HG03066 (cell line): Measurements from ENCODE around the gene CAND1.
A peak's percentile ranks its signal among the peaks of the same experiment; 100 is the strongest.

ENCODE experiments used
- ATAC-seq: cut with Tn5 transposase; IDR thresholded peaks from one replicate; pipeline ENCODE4 v1.9.1; 2021; ENCODE audit warnings: low read depth; ENCODE audit not compliant: unreplicated experiment

The CAND1 gene

DNA sequence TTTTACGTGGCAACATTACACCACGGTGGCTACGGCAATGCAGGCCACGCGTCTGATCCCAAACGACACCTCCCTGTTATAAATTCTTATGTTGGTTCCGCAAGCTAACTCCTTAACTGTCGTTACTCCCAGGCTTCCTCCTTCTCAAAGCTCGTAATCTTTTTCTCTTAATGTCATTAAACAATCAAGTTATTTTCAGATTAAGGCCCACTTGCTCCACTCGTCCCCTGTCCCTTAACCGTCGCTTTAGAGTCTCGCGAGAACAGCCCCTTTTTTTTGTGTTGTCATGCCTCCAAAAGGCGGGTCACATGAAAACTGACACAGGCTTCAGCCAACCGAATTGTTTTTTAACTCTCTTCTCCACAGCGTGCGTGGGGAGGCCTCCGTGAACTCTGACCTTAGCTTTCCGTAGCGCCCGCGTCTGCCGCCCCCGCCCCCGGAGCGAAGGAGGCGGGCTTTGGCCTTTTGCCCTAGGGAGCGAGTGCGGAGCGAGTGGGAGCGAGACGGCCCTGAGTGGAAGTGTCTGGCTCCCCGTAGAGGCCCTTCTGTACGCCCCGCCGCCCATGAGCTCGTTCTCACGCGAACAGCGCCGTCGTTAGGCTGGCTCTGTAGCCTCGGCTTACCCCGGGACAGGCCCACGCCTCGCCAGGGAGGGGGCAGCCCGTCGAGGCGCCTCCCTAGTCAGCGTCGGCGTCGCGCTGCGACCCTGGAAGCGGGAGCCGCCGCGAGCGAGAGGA is at the start of gene CAND1:
CAND1 (plus strand) TSS at position 463 of the 737 bp plus-strand sequence. CDS start 360 bp downstream, outside the sequence.
- peak; percentile 75 for ATAC-seq

DNA sequence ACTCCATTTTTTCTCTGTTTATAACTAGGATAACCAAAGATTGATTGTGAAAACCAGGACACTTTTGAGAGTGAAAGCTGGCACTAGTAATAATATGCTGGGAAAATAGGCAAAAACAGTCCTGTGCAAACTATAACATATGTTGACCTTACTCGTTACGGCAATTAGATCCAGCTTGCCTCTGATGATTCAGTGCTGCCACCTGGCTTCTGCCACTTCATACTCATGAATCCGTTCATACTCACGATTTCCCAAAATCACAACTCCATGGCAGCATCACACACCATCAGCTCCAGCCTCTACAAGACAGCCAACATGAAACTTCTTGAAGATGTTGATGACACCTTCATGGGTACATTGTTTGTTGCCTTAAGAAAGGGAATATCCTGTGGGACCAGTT is 49.1 kb upstream of the CAND1 start:
- ATAC-seq: no peak

DNA sequence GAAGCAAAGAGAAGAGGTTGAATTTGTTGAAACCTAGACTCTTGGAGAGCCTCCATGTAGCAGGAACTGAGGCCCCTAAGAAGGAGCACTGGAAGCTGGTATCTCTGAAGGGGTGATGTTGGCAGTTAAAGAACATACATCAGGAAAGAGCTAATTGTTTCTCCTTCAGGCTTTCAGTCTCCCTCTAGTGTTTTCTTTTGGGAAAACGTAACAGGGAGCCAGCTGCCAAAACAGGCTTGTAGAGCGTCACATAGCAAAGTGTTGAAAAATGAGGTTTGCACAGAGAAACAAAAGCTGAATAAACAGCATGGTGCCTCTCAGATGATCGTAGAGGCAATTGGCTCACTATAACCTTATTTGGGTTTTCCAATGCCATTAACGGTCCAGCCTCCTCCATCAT is 46.9 kb upstream of the CAND1 start:
- ATAC-seq: no peak

DNA sequence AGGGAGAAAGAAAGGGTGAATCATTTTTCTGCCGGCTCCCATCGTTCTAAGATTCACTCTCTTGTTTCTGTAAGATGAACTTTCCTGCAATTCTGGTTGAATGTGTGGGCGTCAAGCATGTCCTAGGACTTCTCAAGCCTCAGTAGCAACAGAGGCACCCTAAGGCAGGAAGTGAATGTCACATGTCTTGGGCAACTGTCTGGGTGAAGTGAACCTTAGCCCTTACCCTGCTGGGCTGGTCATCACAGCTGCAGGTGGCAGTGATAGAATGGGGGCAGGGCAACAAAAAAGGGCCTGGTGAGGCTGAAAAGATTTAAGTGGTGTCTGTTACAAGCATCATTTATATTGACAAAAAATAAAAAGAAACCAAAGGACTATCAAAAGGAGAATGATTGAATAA is 45.9 kb upstream of the CAND1 start:
- ATAC-seq: no peak

DNA sequence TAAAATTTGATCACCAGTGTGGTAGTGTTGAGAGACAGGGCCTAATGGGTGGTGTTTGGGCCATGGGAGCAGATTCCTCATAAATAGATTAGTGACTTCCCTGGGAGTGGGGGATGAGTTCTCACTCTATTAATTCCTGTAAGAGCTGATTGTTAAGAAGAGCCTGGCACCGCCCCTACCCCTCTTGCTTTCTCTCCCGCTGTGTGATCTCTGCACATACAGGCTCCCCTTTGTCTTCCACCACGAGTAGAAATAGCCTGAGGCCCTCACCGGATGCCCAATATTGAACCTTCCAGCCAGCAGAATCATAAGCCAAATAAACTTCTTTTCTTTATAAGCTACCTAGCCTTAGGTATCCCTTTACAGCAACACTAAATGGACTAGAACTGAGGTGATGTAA is 31.9 kb upstream of the CAND1 start:
- no peak for ATAC-seq

DNA sequence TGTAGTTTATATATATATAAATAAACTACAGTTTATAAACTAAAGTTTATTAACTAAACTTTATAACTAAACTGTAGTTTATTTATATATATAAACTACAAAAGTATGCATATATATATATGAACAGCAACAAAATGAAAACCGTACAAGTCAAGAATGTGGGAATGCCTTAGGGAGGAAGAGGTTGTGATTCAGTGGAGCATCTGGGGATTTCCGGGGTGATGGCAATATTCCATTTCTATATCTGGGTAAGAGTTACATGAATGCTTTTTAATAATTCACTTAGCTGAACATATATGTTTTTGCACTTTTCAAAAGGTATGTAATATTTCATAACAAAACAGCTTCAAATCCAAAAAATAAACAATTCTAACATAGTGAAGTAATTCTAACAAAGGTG is 30.1 kb upstream of the CAND1 start:
- no peak for ATAC-seq

DNA sequence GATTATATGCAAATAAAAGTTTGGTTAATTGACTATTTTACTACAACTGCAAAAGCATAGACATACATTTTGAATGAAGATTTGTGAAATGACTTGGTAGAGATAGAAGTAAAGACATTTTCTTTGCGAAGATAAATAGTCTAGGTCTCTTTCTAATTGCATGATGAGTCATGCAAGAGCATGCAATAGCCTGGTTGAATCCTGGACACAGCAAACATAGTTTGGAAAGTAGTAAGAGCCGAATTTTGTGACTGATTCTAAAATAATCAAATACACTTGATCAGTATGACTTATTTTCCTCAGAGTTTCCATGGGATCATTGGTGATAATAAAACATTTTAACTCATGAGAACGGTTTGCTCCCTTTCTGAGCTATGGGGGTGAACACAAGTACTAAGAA is 27.7 kb upstream of the CAND1 start:
- no peak for ATAC-seq

DNA sequence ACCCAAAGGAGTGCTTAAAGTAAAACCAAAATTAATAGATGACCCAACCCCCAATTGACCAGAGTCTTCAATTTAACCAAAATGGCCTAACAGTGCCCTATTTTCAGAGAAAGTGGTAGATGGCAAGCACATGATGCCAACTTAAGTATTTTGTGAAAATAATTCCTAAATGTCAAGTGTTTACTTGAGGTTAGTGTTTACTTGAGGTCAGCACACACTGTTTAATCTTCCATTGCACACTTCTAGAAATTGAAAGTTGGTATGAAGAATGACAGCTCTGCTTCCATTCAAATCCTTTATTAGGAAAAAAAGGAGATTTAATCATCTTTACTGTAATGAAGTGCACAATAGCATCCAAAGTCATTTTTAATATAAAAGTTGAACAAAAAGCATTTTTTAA is 25.9 kb upstream of the CAND1 start:
- no peak for ATAC-seq

DNA sequence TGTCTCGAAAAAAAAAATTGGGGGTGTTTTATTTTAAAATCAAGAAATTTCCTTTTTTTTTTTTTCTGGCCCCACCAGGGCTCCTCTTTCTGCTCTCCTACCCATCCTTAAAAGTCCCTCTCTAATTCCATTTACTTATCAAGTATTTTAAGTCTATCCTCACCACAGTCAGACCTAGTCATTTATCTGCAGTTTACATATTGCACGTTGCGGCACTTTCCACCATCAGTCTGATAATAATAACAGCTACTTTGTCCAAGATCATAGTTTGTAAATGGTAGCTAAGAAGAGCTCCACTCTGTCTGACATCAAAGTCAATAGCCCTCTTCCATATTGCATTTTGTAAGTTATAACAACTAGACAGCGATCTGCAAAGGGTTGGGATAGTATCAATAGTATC is 23.6 kb upstream of the CAND1 start:
- ATAC-seq: no peak

DNA sequence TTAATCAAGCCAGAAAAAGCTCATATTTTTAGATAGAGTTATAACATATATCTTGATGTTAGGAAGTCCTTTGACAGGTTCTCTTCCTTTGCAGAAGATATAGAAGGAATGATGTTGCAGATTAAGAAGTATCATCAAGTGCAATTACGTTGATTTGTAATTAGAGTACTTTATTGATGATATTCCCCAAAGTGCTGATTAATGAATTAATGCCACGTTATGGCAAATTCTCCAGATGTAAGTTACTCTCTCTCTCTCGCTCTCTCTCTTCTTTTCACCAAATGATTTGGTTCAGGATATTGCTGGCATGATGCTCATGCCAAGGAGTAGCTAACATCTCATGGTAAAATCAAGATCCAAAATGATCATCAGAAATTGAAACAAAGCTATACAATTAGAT is 18.1 kb upstream of the CAND1 start:
- no peak for ATAC-seq

DNA sequence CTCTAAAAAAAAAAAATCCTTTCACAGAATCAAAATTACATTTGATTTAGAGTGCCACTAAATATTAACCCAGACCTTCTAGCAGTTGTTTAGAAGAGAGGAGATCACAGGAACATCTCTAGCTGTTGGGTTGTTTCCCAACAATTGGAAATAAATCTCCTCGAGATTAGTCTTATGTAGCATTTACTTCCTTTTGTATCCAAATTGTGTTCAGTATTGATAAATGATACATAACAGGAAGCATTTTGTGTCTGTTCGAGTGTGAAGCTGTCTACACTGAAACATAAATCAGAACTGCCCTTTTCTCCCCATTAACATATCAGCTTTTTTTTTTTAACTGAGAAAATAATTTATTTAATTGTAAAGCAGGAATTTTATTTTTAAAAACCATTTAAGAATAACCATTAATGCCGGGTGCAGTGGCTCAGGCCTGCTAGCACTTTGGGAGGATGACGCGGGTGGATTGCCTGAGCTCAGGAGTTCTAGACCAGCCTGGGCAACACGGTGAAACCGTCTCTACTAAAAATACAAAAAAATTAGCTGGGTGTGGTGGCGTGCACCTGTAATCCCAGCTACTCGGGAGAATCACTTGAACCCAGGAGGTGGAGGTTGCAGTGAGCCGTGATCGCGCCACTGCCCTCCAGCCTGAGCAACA is 14.7 kb upstream of the CAND1 start:
- ATAC-seq: no peak

DNA sequence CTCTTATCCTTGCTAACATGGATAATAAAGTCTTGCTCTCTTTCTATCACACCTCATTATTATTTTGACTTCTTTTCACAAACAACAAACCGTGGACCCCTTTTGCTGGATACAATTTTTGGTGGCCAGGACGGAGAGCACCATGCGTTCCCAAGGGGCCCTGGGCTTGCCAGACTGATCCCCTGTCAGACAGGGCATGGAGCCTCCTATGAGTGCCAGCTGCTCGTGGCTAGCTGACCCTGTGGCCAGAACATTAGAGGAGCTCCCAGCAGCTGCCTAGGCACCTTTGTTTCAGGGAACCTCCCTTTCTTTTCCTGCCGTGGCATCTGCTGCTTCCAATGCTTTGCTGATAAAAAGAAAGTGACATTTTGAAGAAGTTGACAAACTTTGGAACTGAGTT is 12.5 kb upstream of the CAND1 start:
- ATAC-seq: no peak

DNA sequence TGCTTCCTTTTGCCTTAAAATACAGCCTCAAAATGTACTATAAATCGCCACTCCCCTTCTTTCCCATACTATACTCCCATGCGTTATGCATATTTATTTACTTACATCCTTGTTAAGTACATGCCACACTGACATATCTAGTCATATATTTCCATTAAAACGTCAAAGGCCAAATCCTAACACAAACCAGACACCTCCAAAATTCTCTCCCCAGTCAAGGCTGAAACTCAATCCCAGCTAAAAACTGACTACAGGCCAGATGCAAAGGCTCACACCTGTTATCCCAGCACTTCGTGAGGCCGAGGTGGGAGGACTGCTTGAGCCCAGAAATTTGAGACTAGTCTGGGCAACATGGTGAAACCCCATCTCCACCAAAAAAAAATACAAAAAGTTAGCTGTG is 5.7 kb upstream of the CAND1 start:
- no peak for ATAC-seq

DNA sequence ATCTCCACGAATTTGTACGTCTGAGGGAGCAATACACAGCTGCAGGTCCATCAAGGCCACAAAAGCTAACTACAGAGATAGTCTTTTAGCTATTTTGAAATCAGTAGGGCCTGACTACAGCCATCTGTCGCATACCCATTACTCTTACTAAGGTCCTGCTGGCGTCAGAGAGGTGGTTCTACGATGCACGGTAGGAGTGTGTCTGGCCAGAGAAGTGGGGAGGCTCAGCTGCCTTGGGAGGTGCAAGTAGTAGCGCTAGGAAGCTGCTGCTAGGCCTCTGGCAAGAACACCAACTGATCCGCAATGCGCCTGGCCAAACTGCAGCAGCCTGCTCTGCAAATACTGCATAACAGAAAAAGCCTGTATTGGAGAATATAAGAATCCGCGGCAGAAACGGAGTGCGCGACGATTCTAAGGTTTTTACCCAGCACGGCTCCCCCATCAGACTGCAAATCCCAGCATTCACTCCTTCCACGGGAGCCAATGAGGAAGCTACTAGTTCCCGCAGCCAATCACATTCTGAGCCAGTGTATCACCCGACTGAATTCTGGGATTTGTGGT is 743 bp upstream of the CAND1 start:
- peak; percentile 73 for ATAC-seq

DNA sequence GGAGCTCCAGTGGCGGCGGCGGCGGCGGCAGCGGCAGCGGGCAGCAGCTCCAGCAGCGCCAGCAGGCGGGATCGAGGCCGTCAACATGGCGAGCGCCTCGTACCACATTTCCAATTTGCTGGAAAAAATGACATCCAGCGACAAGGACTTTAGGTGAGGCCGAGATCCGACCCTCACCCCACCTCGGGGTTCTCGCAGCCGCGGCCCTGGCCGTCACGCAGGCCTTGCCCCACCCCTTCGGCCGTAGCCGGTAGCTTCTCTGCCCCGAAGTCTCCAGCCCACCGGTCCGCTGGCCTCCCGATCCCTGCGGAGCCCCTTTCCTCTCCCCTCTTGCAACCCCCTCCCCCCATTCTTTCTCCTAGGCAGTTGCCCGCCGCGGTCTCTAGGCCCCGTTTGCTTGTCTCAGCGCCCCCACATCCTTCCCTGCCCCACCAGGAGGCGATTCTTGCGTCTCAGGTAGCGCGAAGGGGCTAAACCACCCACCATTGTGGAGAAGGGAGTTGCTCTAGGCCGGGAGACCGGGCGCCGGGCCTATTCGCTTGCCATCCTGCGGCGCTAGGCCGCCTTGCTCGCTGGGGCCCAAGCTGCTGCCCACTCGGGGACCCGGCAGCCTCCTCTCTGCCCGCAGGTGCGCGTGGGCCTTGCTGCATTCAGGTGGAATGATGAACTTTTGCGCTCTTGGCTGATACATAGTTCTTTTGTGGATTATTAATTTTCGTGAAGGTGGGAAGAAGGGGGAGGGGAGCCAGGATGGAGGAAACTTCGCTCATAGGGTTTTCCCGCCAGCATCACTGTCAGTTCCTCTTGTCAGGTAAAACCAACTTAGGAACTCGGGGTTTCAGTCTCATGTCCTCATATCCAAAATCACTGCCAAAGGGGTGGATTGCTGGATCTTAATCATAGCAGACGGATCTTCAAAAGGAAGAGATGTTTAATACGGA is 745 bp downstream of the CAND1 start:
- peak; percentile 5 for ATAC-seq

DNA sequence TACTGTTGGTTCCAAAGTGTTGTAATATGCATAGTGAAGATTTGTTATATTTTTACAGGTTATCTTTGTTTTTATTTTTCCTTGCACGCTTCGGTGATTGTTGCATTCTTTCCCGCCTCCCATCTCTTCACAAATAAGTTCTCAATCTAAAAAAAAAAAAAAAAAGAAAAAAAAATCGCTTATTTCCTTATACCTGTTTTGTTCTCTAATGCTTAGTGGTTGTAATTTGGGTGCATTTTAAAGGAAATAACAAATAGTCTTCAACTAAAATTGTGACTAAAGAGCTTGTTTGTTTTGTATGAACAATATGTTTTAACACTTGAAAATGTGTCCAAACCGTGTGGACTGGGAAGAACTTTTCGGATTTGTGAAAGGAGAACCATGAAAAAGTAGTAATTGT is 1.5 kb downstream of the CAND1 start:
- ATAC-seq: no peak

DNA sequence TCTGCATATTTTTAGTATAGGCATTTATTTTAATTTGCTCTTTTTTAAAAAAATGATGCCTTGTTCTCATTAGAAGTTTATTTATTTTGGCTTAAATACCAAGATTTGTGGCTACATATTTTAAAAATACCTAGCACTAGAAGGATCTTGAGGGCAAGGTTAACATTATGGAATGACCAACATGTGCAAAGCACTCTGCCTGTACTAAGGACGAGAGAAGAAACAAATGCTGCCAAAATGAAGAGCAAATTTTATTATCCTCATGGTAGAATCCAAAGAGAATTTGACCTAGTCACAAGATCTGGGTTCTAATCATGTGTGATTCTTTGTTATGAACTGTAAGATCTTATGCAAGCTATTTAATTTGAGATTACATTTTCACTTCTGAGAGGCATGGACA is 2.8 kb downstream of the CAND1 start:
- ATAC-seq: no peak

DNA sequence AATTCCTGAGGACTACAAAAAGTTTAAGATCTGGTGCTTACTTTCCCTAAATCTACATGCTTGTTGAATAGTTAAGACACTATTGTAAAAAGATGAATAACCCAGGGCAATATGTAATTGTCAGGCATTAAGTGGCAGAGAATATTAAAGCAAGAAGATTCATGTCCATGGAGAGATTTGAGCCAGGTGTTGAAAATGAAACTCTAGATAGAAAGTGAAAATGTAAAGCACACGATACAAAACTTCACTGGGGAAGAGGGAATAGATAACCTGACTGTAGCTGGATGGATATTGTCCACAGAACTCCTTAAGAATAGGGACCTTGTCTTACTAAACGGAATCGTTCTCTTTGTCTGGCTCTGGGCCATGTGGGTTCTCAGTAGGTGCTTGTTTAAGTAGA is 5.0 kb downstream of the CAND1 start:
- ATAC-seq: no peak

DNA sequence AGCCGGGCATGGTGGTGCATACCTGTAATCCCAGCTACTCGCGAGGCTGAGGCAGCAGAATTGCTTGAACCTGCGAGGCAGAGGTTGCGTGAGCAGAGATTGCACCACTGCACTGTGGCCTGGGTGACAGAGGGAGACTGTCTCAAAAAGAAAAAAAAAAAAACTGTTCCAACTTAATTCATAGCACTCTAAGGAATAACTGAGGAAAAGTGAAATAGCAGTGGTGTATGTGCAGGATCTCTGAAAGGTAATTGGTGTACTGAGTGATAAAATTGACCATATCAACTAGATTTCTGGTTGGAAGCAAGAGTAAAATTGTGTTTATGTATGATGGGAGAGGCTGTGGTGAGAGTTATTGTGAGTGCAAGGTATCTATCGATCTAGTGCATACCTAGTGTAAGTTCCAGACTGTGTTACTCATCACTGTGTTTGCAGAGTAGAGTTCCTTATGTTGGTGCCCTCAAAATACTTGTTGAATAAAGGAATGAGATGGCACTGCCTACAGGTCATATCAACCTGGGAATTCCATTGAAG is 6.3 kb downstream of the CAND1 start:
- ATAC-seq: no peak

DNA sequence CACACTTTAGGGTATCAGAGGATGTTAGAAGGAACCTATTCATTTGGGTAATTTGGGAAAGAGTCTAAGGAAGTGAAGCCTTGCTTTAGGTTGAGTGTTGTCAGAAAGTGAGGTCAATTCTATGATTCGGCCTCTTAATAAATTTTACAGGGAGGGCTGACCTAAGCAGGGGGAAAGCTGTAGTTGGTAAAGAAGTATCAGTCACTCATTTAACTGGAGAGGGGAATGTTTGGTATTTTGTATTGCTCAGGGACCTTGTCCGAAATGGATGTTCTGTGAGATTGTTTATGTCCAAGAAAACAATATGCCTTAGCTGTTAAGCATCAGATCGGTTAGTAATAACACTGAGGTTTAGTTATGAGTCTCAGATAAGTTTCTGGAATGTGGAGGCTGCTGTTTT is 7.3 kb downstream of the CAND1 start:
- no peak for ATAC-seq

DNA sequence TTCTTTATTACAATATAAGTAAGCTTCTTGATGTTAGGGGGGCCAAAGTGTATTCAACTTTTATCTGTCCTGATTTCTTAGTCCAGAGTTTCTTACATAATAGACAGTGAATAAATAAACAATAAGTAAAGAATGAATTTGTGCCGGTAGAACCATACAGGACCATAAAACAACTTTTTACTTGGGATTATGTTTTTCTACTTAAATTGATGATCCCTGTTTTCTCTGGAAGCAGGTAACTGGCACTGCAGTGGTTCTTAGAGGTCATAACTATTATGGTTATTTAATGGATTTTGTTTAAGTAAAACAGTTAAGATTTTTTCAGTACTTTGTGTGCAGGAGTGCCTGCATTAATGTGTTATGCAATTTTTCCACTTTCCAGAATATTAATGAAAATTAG is 10.5 kb downstream of the CAND1 start:
- ATAC-seq: no peak
